Measurements from ENCODE around the gene RFX2.

RFX2 gene

DNA sequence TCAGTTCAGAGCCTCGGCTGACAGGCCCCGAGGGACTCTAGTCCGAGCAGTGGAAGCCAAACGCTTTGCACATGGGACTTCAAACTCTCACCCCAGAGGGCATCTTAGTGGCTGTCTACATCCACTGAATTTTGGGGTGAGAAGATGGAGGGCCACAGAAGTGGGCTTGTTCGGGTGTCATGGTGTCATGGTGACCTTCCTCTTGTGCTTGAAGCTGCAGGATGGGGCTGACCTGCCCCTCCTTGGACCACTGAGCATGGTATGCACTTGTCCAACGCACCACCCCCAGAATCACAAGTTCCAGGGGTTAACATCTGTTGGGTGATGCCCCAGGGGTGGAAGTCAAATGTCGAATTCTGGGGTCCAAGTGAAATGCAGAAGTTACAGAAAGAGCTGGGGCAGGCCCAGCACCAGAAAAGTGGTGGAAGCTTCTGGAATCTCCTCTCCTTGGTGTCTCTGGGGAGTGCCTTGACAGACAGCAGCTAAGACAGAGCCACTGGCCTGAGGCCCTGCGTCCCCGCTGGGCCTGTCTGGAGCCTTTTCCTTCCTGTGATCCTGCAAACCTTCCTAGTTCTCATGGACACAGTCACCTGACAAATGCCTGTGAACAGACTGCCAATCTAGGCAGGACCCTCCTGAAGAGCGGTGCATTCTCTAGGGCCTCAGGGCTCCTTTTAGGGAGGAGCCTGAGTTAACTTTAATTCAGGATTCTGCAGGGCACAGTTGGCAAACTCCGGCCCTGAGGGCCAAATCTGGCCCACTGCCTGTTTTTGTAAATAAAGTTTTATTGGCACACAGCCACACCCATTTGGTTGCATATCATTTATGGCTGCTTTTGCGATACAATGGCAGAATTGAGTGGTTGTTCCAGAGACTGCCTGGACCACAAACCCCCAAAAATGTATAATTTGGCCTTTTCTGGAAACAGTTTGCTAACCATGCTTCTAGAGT, 67.2 kb downstream of the RFX2 start:
- CTCF ChIA-PET = interaction anchor here (0.7 to 7.6 kb wide), 6 partner anchors 16 to 257 kb away, joined by 3 to 329 read pairs (median 5); no protein-coding TSS in a partner anchor
- no peak overlapping the region for H3K4me3 ChIP-seq (ENCODE audit: low read depth, low read length)
- POLR2A ChIA-PET = no interaction called here
- TF ChIP-seq, protein P1, sequence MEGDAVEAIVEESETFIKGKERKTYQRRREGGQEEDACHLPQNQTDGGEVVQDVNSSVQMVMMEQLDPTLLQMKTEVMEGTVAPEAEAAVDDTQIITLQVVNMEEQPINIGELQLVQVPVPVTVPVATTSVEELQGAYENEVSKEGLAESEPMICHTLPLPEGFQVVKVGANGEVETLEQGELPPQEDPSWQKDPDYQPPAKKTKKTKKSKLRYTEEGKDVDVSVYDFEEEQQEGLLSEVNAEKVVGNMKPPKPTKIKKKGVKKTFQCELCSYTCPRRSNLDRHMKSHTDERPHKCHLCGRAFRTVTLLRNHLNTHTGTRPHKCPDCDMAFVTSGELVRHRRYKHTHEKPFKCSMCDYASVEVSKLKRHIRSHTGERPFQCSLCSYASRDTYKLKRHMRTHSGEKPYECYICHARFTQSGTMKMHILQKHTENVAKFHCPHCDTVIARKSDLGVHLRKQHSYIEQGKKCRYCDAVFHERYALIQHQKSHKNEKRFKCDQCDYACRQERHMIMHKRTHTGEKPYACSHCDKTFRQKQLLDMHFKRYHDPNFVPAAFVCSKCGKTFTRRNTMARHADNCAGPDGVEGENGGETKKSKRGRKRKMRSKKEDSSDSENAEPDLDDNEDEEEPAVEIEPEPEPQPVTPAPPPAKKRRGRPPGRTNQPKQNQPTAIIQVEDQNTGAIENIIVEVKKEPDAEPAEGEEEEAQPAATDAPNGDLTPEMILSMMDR (IDR thresholded peaks at IDR 0.05; ENCODE audit: insufficient read depth, low read length, missing control alignments) = no peak
- no peak for DNase-seq (ENCODE audit: low read depth, low spot score)

DNA sequence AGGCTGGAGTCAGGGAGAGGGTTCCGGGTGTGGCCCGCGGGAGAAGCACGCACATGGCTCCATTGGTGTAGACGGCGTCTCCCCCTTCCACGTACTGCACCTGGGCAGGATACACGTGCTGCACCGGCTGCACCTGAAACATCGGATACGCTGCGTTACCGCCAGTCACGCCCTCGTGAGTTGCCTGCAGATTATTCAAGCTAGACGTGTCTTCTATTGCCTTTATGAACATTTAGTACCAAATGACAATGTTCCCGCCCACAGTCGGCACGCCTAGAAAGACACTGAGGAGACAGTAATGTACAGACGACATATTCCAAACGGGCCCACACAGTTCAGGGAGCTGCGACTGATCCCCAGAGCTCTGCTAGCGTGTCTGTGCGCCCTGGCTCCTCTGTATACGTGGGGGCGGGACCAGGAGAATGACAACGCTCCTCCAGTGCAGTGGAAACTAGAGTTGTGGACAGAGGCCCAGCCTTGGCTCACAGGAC, 68.3 kb downstream of the RFX2 start:
- DNase-seq (ENCODE audit: low read depth, low spot score) = no peak
- no peak overlapping the region for H3K4me3 ChIP-seq (ENCODE audit: low read depth, low read length)
- ChIA-PET POLR2A (no interaction called here), CTCF (interaction anchor here (0.7 to 7.6 kb wide), 4 partner anchors 8 to 238 kb away, joined by 3 to 329 read pairs (median 4); no protein-coding TSS in a partner anchor)
- TF ChIP-seq, protein P1 (IDR thresholded peaks at IDR 0.05; ENCODE audit: insufficient read depth, low read length, missing control alignments) = no peak

DNA sequence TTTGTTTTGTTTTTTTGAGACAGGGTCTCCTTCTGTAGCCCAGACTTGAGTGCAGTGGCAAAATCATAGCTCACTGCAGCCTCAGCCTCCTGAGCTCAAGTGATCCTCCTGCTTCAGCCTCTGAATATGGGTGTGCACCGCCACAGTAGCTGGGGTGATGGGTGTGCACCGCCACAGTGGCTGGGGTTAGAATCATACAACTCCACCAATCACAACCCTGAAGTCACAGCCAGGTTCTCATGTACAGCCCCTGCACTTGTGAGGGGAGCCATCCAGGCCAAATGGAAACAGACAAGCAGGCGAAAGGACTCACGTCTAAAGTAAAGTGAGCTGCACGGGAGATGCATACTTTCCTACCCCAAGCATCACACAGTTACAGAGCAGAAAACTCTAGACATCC, 69.2 kb downstream of the RFX2 start:
- POLR2A ChIA-PET = no interaction called here
- CTCF ChIA-PET = interaction anchor here (0.7 to 2.2 kb wide), 4 partner anchors 9 to 86 kb away, joined by 3 to 6 read pairs (median 3); no protein-coding TSS in a partner anchor
- TF ChIP-seq, protein P1 (IDR thresholded peaks at IDR 0.05; ENCODE audit: insufficient read depth, low read length, missing control alignments) = no peak

DNA sequence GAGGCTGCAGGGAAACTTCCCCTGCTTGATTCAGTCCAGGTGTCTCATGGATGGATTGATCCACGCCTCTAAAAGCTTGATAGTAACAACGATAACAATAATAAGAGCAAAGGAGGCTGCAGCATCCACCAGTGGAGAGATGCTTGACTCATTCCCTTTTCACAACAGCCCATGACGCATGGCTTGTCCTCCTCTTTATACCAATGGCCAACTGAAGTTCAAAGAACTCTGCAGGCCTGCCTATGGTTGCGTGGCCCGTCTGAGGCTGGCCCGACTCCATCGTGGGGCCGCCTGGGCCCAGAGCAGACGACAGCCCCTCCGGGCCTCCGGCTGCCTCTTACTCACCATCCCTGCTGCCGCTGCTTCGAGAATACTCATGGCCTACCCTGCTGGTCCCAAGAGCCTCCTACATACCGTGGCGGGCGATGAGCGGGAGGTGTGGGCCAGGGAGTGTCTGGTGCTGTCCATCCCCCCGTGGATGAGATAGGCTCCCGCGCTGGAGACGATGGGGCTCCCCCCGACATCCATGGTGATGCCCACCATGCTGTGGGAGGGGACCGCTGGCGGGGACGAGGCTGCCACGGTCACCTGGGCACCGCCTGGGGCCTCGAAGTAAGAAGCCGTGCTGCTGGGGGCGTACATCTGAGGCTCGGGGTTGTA, 70.6 kb downstream of the RFX2 start:
- TF ChIP-seq, protein P1 (IDR thresholded peaks at IDR 0.05; ENCODE audit: insufficient read depth, low read length, missing control alignments) = no peak
- DNase-seq (ENCODE audit: low read depth, low spot score) = no peak
- POLR2A ChIA-PET = no interaction called here
- no peak overlapping the region for H3K4me3 ChIP-seq (ENCODE audit: low read depth, low read length)
- CTCF ChIA-PET = interaction anchor here (1.1 to 8.4 kb wide), 2 partner anchors 8 to 11 kb away, joined by 3 to 53 read pairs; no protein-coding TSS in a partner anchor

More for the DNA sequence above, 69.2 kb downstream of the RFX2 start:
- no peak for DNase-seq (ENCODE audit: low read depth, low spot score)
- no peak overlapping the region for H3K4me3 ChIP-seq (ENCODE audit: low read depth, low read length)

DNA sequence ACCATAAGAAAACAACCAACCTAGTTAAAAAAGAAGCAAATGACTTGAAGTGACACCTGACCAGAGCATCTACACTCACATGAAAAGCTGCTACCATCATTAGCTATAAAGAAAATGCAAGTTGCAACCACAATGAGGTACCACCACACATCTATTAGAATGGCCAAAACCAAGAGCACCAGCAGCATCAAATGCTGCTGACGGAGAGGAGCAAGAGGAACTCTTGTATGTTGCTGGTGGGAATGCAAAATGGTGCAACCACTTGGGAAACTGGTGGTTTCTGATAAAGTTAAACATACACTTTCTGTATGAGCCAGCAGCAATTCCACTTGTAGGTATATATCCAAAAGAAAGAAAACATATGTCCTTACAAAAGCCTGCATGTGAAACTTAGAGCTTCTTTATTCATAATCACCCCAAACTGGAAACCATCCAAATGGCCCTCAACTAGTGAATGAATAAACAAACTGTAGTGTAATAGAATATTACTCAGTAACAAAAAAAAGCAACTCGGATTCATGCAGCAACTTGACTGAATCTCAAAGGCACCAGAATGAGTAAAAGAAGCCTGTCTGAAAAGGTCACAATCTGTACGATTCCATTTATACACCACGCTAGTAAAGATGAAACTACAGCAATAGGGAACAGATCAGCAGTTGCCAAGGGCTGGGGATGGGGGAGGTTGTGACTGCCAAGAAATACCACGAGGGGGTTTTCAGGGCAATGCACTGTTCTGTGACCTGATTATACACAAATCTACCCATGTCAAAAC, 71.5 kb downstream of the RFX2 start:
- ChIA-PET POLR2A (no interaction called here), CTCF (interaction anchor here (1.1 to 8.4 kb wide), 6 partner anchors 9 to 261 kb away, joined by 3 to 53 read pairs (median 6); no protein-coding TSS in a partner anchor)
- no peak for DNase-seq (ENCODE audit: low read depth, low spot score)

More for the DNA sequence above, 71.5 kb downstream of the RFX2 start:
- TF ChIP-seq, protein P1 (IDR thresholded peaks at IDR 0.05; ENCODE audit: insufficient read depth, low read length, missing control alignments) = no peak
- no peak overlapping the region for H3K4me3 ChIP-seq (ENCODE audit: low read depth, low read length)
